Esophagus muscularis mucosa (tissue), 4 donors: ENCODE data around the gene LYPD6B.

Experiments used
- CTCF ChIP-seq, 3 experiments: fragments of 200-600 bp in 2 of 3; fragments of 450-650 bp in 1 of 3; sonication (generic) in 2 of 3; IDR thresholded peaks; one replicate each; pipeline ENCODE4 v1.5.1; 2017 to 2019; ENCODE audit warnings: antibody characterized with exemption in 3 of 3, mild to moderate bottlenecking in 2 of 3, moderate library complexity in 1 of 3
- EP300 ChIP-seq: sonication (generic); formaldehyde crosslinking; IDR thresholded peaks from one replicate; pipeline ENCODE4 v1.6.1; 2017; ENCODE audit warnings: antibody characterized with exemption
- POLR2A ChIP-seq: fragments of 450-650 bp; IDR thresholded peaks from one replicate; pipeline ENCODE4 v1.6.1; 2017; ENCODE audit warnings: antibody characterized with exemption, moderate library complexity, mild to moderate bottlenecking, low read depth
- POLR2AphosphoS5 ChIP-seq, 2 donors: sonication (generic); formaldehyde crosslinking; IDR thresholded peaks; one replicate each; pipeline ENCODE4 v1.6.1; 2017; ENCODE audit warnings: antibody characterized with exemption in 2 of 2

GRCh38 chr2:149041482-149041881, 3.0 kb downstream of the LYPD6B start:
- TF ChIP-seq EP300 (no peak), CTCF (IDR thresholded peaks at IDR 0.05) (no peak), POLR2AphosphoS5 (IDR thresholded peaks at IDR 0.05) (no peak), POLR2A (no peak)
